Suprapubic skin (tissue), 4 donors: Measurements from ENCODE around the gene LBHD1.
"Not testable (repeated sequence)": the region's sequence is repeated elsewhere in the genome, so short reads cannot be mapped to it uniquely, and the experiment has no call there.

ENCODE experiments used
- EP300 ChIP-seq: sonication (generic); formaldehyde crosslinking; IDR thresholded peaks from one replicate; pipeline ENCODE4 v1.6.1; 2017; ENCODE audit warnings: antibody characterized with exemption
- POLR2AphosphoS5 ChIP-seq, 3 donors: sonication (generic); formaldehyde crosslinking; IDR thresholded peaks; one replicate each; pipeline ENCODE4 v1.6.1; 2017; ENCODE audit warnings: antibody characterized with exemption in 3 of 3
- TF ChIP-seq, protein P1 (sequence below), 2 donors: fragments of 200-600 bp in 1 of 2; fragments of 450-650 bp in 1 of 2; sonication (generic) in 1 of 2; IDR thresholded peaks; one replicate each; pipeline ENCODE4 v1.5.1; 2016 to 2019; ENCODE audit warnings: antibody characterized with exemption in 2 of 2, mild to moderate bottlenecking in 1 of 2, moderate library complexity in 1 of 2

DNA sequence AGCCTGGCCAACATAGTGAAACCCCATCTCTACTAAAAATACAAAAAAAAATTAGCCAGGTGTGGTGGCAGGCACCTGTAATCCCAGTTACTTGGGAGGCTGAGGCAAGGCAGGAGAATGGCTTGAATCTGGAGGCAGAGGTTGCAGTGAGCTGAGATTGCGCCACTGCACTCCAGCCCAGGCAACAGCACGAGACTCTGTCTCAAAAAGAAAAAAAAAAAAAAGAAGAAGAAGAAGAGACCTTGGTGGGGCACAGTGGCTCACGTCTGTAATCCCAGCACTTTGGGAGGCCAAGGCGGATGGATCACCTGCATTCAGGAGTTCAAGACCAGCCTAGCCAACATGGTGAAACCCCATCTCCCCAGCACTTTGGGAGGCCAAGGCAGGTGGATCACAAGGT lies 31.9 kb upstream of the LBHD1 start:
- TF ChIP-seq, protein P1, sequence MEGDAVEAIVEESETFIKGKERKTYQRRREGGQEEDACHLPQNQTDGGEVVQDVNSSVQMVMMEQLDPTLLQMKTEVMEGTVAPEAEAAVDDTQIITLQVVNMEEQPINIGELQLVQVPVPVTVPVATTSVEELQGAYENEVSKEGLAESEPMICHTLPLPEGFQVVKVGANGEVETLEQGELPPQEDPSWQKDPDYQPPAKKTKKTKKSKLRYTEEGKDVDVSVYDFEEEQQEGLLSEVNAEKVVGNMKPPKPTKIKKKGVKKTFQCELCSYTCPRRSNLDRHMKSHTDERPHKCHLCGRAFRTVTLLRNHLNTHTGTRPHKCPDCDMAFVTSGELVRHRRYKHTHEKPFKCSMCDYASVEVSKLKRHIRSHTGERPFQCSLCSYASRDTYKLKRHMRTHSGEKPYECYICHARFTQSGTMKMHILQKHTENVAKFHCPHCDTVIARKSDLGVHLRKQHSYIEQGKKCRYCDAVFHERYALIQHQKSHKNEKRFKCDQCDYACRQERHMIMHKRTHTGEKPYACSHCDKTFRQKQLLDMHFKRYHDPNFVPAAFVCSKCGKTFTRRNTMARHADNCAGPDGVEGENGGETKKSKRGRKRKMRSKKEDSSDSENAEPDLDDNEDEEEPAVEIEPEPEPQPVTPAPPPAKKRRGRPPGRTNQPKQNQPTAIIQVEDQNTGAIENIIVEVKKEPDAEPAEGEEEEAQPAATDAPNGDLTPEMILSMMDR (IDR thresholded peaks at IDR 0.05), result not testable (repeated sequence)
- TF ChIP-seq EP300; POLR2AphosphoS5 (IDR thresholded peaks at IDR 0.05): not testable (repeated sequence)
